Measurements from ENCODE around the gene CDR2.
"Not testable (repeated sequence)": the region's sequence is repeated elsewhere in the genome, so short reads cannot be mapped to it uniquely, and the experiment has no call there.

CDR2 gene

GRCh38 chr16:22374311-22375116, at the start of gene CDR2:
CDR2 (minus strand) TSS chr16:22374619; CDS start chr16:22374309, 310 bp downstream.
- peak; percentile 96 for DNase-seq

- DNase-seq: no peak
These were observed 49.3 kb upstream of the CDR2 start for GRCh38 chr16:22423716-22424115.

GRCh38 chr16:22421136-22421535, 46.7 kb upstream of the CDR2 start:
- no peak for DNase-seq

- no peak for DNase-seq
These were observed 46.3 kb upstream of the CDR2 start for GRCh38 chr16:22420606-22421135.

- DNase-seq: no peak
These were observed 45.5 kb upstream of the CDR2 start for GRCh38 chr16:22419908-22420307.

- no peak for DNase-seq
These were observed 44.4 kb upstream of the CDR2 start for GRCh38 chr16:22418826-22419225.

GRCh38 chr16:22417798-22418197, 43.4 kb upstream of the CDR2 start:
- DNase-seq: not testable (repeated sequence)

- DNase-seq: no peak
These were observed 42.6 kb upstream of the CDR2 start for GRCh38 chr16:22417019-22417418.

GRCh38 chr16:22413819-22414218, 39.4 kb upstream of the CDR2 start:
- no peak for DNase-seq

- no peak for DNase-seq
These were observed 33.1 kb upstream of the CDR2 start for GRCh38 chr16:22407486-22407885.

GRCh38 chr16:22402191-22402590, 27.8 kb upstream of the CDR2 start:
- DNase-seq: no peak

GRCh38 chr16:22400900-22401299, 26.5 kb upstream of the CDR2 start:
- DNase-seq: no peak

- no peak for DNase-seq
These were observed 23.5 kb upstream of the CDR2 start for GRCh38 chr16:22397931-22398330.

GRCh38 chr16:22397464-22397863, 23.0 kb upstream of the CDR2 start:
- DNase-seq: peak; percentile 89

GRCh38 chr16:22395960-22396359, 21.5 kb upstream of the CDR2 start:
- DNase-seq: no peak

GRCh38 chr16:22394121-22394520, 19.7 kb upstream of the CDR2 start:
- no peak for DNase-seq

- peak; percentile 46 for DNase-seq
These were observed 13.8 kb upstream of the CDR2 start for GRCh38 chr16:22388101-22388644.

- peak; percentile 70 for DNase-seq
These were observed 12.6 kb upstream of the CDR2 start for GRCh38 chr16:22386976-22387375.

GRCh38 chr16:22385196-22385595, 10.8 kb upstream of the CDR2 start:
- no peak for DNase-seq

GRCh38 chr16:22383827-22384226, 9.4 kb upstream of the CDR2 start:
- no peak for DNase-seq

- DNase-seq: no peak
These were observed 7.0 kb upstream of the CDR2 start for GRCh38 chr16:22381392-22381791.

GRCh38 chr16:22380529-22380928, 6.1 kb upstream of the CDR2 start:
- no peak for DNase-seq

GRCh38 chr16:22379656-22380055, 5.2 kb upstream of the CDR2 start:
- DNase-seq: no peak

- no peak for DNase-seq
These were observed 1.7 kb upstream of the CDR2 start for GRCh38 chr16:22375963-22376640.

Data from NCI-H226 (cell line).